Neural progenitor cell (in vitro differentiated cells): ENCODE measurements around the gene ZNF497. TPM values are rescaled to one million over a fixed set of nuclear protein-coding genes. Genes with fewer than 3 reads are reported as not detected.

Experiments used
- DNase-seq: peaks from one replicate; pipeline ENCODE4 v3.0.0-alpha.2; 2016; ENCODE audit warnings: low spot score
- H2AFZ ChIP-seq: fragments of 200-600 bp; sonication (generic); replicated peaks from 2 replicates; pipeline ENCODE4 v1.6.1; 2016; ENCODE audit warnings: antibody characterized with exemption
- H3F3A ChIP-seq: fragments of 200-600 bp; sonication (generic); 2 replicates; pipeline ENCODE4 v1.6.1; 2016; ENCODE audit warnings: antibody characterized with exemption, low read depth
- H3K27ac ChIP-seq: fragments of 200-600 bp; sonication (generic); 2 replicates; pipeline ENCODE4 v1.5.1; 2016; ENCODE audit warnings: mild to moderate bottlenecking
- H3K27me3 ChIP-seq: fragments of 200-600 bp; sonication (generic); 2 replicates; pipeline ENCODE4 v1.6.1; 2016; ENCODE audit warnings: mild to moderate bottlenecking, moderate library complexity
- H3K36me3 ChIP-seq: fragments of 200-600 bp; sonication (generic); 2 replicates; pipeline ENCODE4 v1.5.1; 2016
- H3K4me1 ChIP-seq: fragments of 200-600 bp; sonication (generic); 2 replicates; pipeline ENCODE4 v1.6.1; 2016; ENCODE audit warnings: mixed run types
- H3K4me2 ChIP-seq: fragments of 200-600 bp; sonication (generic); 2 replicates; pipeline ENCODE4 v1.6.1; 2016
- H3K4me3 ChIP-seq: fragments of 200-600 bp; sonication (generic); 2 replicates; pipeline ENCODE4 v1.5.1; 2016
- H3K79me2 ChIP-seq: fragments of 200-600 bp; sonication (generic); 2 replicates; pipeline ENCODE4 v1.6.1; 2016; ENCODE audit warnings: low read depth
- H3K9ac ChIP-seq: fragments of 200-600 bp; sonication (generic); 2 replicates; pipeline ENCODE4 v1.6.1; 2016
- H3K9me3 ChIP-seq: fragments of 200-600 bp; sonication (generic); 2 replicates; pipeline ENCODE4 v1.5.1; 2016; ENCODE audit warnings: low read depth
- H4K20me1 ChIP-seq: fragments of 200-600 bp; sonication (generic); 2 replicates; pipeline ENCODE4 v1.6.1; 2016; ENCODE audit warnings: low read depth
- H3K27ac Mint-ChIP-seq: 3 replicates; pipeline ENCODE4 v1.8.0; 2021; ENCODE audit warnings: mixed read lengths
- H3K27me3 Mint-ChIP-seq: 2 replicates; pipeline ENCODE4 v1.8.0; 2022; ENCODE audit warnings: low read depth, mild to moderate bottlenecking, inconsistent platforms, moderate library complexity, mixed read lengths; ENCODE audit not compliant: insufficient read depth
- H3K36me3 Mint-ChIP-seq: 3 replicates; pipeline ENCODE4 v1.8.0; 2021; ENCODE audit warnings: mixed read lengths
- H3K4me1 Mint-ChIP-seq: 3 replicates; pipeline ENCODE4 v1.8.0; 2021; ENCODE audit warnings: mixed read lengths
- H3K4me3 Mint-ChIP-seq: 3 replicates; pipeline ENCODE4 v1.8.0; 2021; ENCODE audit warnings: mild to moderate bottlenecking, moderate library complexity, mixed read lengths
- H3K9me3 Mint-ChIP-seq: 3 replicates; pipeline ENCODE4 v1.8.0; 2020; ENCODE audit warnings: mixed read lengths
- EZH2 ChIP-seq: fragments of 200-600 bp; sonication (generic); IDR thresholded peaks from 2 replicates; pipeline ENCODE4 v1.6.1; 2017; ENCODE audit warnings: antibody characterized with exemption, mild to moderate bottlenecking, moderate library complexity
- EZH2phosphoT487 ChIP-seq: fragments of 200-600 bp; sonication (generic); IDR thresholded peaks from 2 replicates; pipeline ENCODE4 v1.6.1; 2017; ENCODE audit warnings: antibody characterized with exemption
- total RNA-seq: library from RNA; depleted of rRNA; stranded (reverse); fragments of >200 nt; gene quantifications from 2 replicates; pipeline ENCODE4 v1.2.3, GENCODE V29; 2015; ENCODE audit warnings: low replicate concordance
- TF ChIP-seq, protein P1 (sequence below): fragments of 200-600 bp; sonication (generic); IDR thresholded peaks from 2 replicates; pipeline ENCODE4 v1.5.1; 2017; ENCODE audit warnings: antibody characterized with exemption, mild to moderate bottlenecking

Gene ZNF497
- total RNA-seq, 1 donor from 2014 or later, result 3.7 TPM

DNA sequence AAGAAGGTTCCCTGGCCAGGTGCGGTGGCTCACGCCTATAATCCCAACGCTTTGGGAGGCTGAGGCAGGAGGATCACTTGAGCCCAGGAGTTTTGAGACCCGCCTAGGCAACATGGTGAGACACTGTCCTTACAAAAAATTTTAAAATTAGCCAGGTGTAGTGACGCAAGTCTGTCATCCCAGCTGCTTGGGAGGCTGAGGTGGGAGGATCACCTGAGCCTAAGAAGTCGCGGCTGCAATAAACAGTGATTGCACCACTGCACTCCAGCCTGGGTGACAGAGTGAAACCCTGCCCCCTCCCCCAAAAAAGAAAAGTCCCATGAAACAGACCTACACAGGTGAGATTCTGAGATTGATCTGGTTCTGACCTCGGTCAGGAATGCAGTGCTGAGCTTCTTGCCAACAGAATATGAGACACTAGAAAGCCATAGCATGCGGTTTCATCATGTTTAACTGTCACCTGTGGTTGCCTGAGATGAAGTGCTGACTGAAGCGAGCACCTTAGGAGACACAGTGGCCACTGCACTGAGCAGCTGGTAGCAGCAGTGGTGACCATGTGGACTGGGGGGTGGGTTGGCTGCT is 7.2 kb downstream of the ZNF497 start:
- Histone ChIP-seq H3K36me3 (no peaks in the 10 kb centered on the region), H2AFZ (no peak overlapping the region), H3K27me3 (no peaks in the 10 kb centered on the region), H3K4me3 (no peak overlapping the region), H3K4me1 (no peaks in the 10 kb centered on the region), H3K79me2 (no peaks in the 10 kb centered on the region), H4K20me1 (no peaks in the 10 kb centered on the region), H3F3A (no peaks in the 10 kb centered on the region), H3K9me3 (no peaks in the 10 kb centered on the region), H3K27ac (no peak overlapping the region), H3K9ac (no peak overlapping the region), H3K4me2 (no peak overlapping the region)
- no peaks in the 10 kb centered on the region for H3K9me3 Mint-ChIP-seq
- peaks cover 15% of the 10 kb centered on the region for H3K27me3 Mint-ChIP-seq
- H3K4me3 Mint-ChIP-seq, result no peak overlapping the region
- H3K4me1 Mint-ChIP-seq, result peaks cover 2% of the 10 kb centered on the region
- no peak overlapping the region for H3K27ac Mint-ChIP-seq
- DNase-seq, result no peak
- TF ChIP-seq, protein P1, sequence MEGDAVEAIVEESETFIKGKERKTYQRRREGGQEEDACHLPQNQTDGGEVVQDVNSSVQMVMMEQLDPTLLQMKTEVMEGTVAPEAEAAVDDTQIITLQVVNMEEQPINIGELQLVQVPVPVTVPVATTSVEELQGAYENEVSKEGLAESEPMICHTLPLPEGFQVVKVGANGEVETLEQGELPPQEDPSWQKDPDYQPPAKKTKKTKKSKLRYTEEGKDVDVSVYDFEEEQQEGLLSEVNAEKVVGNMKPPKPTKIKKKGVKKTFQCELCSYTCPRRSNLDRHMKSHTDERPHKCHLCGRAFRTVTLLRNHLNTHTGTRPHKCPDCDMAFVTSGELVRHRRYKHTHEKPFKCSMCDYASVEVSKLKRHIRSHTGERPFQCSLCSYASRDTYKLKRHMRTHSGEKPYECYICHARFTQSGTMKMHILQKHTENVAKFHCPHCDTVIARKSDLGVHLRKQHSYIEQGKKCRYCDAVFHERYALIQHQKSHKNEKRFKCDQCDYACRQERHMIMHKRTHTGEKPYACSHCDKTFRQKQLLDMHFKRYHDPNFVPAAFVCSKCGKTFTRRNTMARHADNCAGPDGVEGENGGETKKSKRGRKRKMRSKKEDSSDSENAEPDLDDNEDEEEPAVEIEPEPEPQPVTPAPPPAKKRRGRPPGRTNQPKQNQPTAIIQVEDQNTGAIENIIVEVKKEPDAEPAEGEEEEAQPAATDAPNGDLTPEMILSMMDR, result no peak
- TF ChIP-seq EZH2phosphoT487 (no peak), EZH2 (no peak)
- peaks cover 2% of the 10 kb centered on the region for H3K36me3 Mint-ChIP-seq

DNA sequence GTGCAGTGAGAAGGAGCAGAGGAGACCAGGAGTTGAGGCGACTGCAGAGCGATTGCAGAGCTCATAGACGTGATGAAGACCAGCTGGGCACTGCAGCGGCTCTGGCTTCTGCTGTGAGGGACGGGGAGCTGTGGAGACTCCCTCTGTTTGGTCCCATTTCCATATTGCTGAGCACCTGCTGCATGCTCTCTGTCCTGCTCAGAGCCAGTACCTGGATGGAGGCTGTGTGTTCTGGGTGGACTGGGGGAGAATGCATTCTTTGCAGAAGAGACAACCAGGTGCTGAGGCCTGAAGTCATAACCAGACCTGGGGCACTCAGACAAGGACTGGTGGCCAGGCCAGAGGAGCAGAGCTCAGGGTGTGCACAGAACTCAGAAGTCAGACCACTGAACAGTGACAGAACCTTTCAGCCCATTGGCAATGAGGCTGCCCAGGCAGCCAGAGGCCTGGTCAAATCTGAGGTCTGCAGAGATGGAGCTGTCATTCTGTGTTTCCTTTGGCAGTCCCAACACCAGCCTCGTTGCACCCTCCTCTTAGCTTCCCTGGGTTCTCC is 8.0 kb downstream of the ZNF497 start:
- no peaks in the 10 kb centered on the region for H3K9me3 Mint-ChIP-seq
- H3K27ac Mint-ChIP-seq, result no peak overlapping the region
- peaks cover 2% of the 10 kb centered on the region for H3K4me1 Mint-ChIP-seq
- TF ChIP-seq EZH2phosphoT487, result no peak
- TF ChIP-seq EZH2, result no peak
- TF ChIP-seq, protein P1, result no peak
- Histone ChIP-seq H3K4me2 (no peak overlapping the region), H3K79me2 (no peaks in the 10 kb centered on the region), H3K9me3 (no peaks in the 10 kb centered on the region), H3K9ac (no peak overlapping the region), H3F3A (no peaks in the 10 kb centered on the region), H3K27me3 (no peaks in the 10 kb centered on the region), H3K4me1 (no peaks in the 10 kb centered on the region), H3K36me3 (no peaks in the 10 kb centered on the region), H2AFZ (no peak overlapping the region), H4K20me1 (no peaks in the 10 kb centered on the region), H3K27ac (no peak overlapping the region), H3K4me3 (no peak overlapping the region)
- H3K4me3 Mint-ChIP-seq, result peak overlapping the region; percentile 59
- H3K27me3 Mint-ChIP-seq, result peaks cover 15% of the 10 kb centered on the region
- DNase-seq, result no peak
- H3K36me3 Mint-ChIP-seq, result peaks cover 4% of the 10 kb centered on the region

DNA sequence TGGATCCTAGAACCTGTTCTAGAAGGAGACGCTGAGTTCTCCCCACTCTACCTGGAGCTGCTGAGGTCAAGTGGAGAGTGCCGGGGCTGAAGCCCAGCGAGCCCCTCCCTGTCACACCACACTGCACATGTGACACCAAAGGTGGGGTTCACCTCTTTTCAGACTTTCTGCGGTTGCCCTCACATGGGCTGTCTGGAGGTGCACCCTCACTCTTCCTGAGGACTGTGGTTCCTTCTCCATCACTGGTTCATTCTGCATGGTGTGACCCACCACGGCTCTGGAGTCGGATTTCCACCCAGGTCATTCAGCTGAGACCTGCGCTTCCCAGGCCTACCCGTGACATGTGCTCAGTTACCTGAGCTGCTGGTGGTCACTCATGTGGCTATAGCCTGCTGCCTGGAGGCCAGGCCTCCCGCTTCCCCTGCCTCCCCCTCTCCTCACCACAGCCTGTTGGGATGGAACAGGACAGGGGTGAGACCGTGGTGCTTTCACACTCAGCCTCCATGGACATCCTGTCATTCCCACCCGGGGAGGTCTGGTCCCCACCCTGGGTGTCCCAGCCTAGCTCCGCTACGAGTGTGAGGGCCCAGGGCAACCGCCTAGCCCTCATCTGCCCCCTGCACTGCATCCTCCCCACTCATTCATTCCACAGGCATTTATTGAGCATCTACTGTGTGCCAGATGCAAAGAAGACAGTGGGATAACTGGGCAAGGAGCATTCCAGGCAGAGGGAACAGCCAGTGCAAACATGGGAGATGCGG is 8.7 kb downstream of the ZNF497 start:
- Histone ChIP-seq H3K9me3 (no peaks in the 10 kb centered on the region), H3F3A (no peaks in the 10 kb centered on the region), H3K36me3 (no peaks in the 10 kb centered on the region), H3K4me2 (no peak overlapping the region), H3K27me3 (no peaks in the 10 kb centered on the region), H3K4me3 (no peak overlapping the region), H4K20me1 (no peaks in the 10 kb centered on the region), H3K27ac (no peak overlapping the region), H3K4me1 (no peaks in the 10 kb centered on the region), H3K79me2 (no peaks in the 10 kb centered on the region), H2AFZ (no peak overlapping the region), H3K9ac (no peak overlapping the region)
- peak overlapping the region; percentile 59 for H3K4me3 Mint-ChIP-seq
- H3K27ac Mint-ChIP-seq, result no peak overlapping the region
- peaks cover 5% of the 10 kb centered on the region for H3K36me3 Mint-ChIP-seq
- peaks cover 15% of the 10 kb centered on the region for H3K27me3 Mint-ChIP-seq
- TF ChIP-seq EZH2phosphoT487 (no peak), EZH2 (no peak)
- TF ChIP-seq, protein P1, result no peak
- DNase-seq, result no peak
- peaks cover 4% of the 10 kb centered on the region for H3K4me1 Mint-ChIP-seq
- no peaks in the 10 kb centered on the region for H3K9me3 Mint-ChIP-seq
